Islet precursor cell (in vitro differentiated cells): ENCODE measurements around the gene HJURP.
A peak's percentile ranks its signal among the peaks of the same experiment; 100 is the strongest.

Experiments
- DNase-seq: peaks from one replicate; pipeline ENCODE4 v3.0.0-alpha.2; 2018

Gene HJURP

DNA sequence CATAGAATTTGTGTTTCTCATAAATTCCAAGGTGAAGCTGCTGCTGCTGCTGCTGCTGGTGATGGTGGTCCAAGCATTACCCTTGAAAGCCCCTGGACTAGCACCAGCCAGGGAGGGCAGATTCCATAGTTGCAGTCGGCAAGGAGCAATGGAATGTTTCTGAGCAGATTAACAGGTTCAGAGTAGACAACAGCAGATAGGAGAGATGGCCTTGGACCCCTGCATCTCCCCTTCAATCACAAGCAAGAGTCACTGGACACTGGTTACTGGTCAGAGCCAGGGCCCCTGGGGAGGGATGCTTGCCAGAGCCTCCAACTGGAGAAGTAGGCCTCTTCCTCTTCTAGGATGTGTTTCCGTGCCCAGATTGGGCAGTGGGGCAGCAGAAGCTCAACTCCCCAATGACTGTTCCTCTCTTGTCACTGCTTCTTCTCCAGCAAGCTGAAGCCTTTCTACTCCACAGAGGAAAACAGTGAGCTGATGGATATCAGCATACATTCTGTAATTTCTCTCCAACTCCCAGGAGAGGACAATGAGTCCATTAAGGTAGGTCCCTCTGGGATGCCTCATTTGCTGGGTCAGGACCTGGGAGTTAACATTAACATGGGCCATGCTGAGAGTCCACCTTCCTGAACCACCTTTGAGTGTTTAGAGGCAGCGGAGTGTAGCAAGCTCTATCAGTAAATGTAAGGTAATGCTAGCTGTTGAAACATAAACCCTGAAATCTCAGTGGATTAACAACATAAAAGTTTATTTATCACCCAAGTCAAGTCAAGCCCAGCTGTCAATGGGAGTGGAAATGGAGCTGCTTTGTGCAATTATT, 40.9 kb downstream of the HJURP start:
- peak; percentile 30 for DNase-seq

DNA sequence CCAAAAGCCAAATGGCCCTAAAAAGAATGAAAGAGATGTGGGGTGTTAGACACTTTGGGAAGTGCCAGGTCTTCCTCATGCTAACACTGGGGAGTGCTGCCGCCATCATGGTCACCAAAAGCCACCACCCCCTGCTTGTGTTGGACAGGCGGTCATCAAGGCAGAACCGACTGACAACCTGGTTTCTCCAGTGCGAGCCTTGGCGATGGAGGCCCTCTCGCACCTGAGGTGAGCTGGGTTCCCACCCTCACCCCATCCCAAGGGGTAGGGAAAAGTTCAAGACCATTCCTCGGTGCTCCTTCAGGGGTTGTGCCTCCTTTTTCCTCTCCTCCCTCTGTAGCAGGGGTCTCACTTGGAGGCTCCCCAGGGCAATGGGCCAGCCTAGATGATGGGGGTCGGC, 42.6 kb downstream of the HJURP start:
- DNase-seq: peak; percentile 15

DNA sequence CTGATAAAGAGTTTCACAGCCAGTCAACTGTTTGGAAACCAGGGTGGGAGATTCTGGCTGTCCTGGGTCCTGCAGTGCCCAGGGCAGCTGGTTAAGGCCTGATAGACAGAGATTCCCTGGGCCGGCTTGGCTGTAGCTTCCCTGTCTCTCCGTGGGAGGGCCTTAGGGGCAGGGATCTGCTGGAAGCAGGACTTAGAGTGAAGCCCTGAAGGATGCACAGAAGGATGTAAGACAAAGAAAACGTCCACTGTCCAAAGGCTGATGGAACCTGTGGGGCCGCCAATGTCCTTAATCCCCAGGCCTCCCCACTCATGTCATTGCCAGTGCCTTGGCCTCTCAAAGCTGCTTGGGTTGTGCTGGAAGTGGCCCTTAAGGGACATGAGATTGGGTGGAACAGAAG, 43.2 kb downstream of the HJURP start:
- peak; percentile 39 for DNase-seq

DNA sequence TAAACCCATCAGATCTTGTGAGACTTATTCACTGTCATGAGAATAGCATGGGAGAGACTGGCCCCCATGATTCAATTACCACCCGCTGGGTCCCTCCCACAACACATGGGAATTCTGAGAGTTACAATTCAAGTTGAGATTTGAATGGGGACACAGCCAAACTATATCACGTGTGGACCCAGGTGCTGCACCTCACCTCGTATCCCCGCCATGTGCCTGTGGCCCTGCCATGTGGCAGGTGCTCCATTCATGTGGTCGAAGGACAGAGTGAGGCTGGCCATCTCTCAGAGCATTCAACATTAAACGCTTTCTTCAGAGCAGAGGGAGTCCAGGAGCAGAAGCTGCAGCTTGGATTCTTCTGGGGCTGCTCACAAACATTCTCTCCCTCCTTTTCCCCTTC, 44.0 kb downstream of the HJURP start:
- DNase-seq: peak; percentile 12

DNA sequence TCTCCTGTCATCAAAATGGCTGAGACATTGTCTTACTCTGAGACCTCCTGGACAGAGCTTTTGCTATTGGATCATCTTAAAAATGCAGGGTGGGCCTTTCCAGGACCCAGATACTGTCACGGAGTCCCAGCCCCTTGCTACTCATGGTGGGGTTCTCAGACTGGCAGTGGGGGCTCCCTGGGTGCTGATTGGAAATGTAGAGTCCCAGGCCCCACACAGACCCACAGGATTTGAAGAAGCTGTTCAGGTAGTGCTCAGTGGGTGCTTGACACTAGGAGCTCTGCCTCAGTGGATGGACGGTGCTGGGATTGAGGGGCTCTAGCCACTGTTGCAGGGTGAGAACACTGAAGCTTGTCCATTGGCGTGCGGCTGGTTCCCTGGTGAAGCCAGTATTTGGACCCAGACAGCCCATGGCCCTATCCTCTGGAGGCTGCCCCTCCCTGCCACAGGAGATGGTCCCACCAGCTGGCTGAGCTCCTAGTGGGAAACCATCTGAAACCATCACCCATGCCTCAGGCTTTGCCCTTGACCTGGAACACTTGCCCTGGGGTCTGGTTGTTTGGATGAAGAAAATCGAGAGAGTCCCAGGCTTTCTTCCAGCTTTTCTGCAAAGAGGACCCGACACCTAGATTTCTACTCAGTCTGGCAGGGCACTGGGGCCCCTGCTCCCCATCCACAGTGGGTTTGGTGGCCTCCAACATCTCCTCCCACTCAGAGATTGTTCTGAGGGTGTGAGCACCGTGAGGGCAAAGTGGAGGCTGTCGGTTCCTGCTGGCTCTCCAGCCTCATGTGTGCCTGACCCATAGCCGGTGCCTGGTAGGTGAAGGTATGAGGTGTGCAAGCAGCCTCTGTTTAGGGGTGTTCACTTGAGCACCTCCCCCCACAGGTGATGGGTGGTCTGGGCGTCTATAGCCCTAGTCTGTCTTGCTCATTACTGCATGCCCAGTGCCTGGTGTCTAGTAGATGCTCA, 46.1 kb downstream of the HJURP start:
- peak; percentile 26 for DNase-seq

DNA sequence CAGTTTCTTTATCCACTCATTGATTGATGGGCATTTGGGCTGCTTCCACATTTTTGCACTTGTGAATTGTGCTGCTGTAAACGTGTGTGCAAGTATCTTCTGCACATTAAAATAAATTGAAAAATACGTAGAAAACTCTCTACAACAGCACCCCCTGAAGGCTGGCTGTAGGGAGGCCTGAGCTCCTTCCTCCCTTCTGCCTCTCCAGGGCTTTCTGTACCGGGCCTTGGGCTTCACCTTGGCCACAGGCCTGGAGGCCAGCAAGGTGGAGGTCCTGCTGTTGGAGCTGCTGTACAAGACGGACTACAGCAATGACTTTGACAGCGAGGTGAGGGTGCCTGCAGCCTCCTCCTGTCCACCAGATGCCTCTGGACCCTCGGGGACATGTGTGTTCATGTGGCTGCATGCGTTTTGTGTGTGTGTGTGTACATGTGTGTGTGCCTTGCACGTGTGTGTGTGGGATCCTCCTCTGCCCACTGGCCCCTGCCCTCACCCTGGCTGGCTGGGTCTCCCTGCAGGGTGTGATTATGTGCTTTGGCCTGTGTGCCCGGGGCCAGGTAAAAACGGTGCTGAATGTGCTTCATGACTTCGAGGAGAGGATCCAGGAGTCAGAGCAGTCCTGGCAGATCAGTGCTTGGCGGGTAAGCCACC, 47.0 kb downstream of the HJURP start:
- peak; percentile 47 for DNase-seq

DNA sequence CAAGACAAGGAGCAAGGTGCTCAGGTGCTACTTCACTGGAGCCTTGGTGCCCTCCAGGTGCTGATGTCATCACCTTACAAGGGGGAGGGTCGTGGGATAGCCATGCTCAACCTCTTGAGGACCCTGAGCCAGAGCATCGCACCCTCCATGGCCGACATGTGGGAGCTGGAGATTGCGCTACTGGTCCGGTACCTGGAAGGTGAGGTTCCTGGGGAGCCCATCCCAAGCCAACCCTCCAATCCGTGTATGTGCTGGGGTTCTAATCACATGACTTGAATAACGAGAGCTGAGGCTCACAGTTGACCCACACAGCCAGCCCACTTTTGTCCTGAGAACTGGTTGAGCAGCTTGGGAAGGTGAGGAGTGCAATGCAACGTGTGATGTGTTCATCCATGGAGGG, 50.3 kb downstream of the HJURP start:
- no peak for DNase-seq

DNA sequence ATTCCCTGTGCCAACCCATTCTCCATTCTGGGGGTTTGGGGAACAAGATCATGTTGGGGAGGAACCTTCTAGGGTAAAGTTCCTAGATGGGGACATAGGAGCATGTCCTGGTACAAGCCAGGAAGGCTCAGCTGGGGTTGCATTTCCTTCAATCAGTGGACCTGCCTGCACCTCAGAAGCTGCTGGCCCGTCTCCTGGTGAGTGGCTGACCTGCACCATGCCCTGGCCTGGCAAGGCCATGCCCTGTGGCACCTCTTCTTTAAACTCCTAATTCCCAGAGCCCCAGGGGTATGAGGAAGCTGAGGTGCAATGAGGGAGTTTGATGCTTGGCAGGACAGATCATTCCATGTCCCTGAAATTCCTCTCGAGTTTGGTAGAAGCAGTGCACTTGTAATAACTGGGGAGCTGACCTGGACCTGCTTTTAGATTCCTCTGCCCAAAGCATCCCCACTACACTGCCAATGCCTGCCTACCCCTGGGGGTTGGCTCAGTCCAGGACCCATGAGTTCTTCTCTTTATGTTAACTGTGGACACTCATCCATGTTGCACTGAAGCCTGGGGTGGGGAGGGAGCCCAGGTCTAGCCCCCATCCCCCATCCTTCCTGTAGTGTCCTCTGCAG, 50.9 kb downstream of the HJURP start:
- DNase-seq: no peak

DNA sequence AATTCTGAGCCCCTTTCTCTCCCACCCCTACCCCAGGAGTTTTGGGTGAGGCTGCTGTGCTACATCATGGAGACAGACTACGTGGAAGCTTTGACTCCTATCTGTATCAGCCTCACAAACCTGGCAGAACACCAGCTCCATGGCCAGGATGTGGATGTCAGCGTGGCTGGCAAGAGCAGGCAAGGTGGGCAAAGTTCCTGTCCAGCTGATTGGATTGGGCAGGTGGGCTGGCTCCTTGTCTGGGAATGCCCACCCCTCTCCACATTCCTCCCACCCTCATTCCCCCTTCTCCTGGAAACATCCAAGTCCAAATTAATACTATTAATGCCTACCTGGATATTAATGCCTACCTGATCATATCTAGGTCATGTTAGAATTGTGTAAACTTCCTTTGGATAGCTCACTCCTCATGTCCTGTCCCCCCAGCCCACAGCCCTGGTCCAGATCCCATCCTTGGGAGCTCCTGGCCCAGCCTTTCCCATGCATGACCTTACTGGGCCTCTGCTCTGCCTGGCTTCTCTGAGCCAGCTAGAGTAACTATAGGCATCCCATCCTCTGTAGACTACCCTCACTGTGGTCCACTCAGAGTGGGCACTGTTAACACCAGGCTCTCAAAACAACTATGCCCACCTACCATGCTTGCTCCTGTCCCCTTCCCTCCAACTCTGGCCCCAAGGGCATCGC, 52.1 kb downstream of the HJURP start:
- DNase-seq: peak; percentile 38

DNA sequence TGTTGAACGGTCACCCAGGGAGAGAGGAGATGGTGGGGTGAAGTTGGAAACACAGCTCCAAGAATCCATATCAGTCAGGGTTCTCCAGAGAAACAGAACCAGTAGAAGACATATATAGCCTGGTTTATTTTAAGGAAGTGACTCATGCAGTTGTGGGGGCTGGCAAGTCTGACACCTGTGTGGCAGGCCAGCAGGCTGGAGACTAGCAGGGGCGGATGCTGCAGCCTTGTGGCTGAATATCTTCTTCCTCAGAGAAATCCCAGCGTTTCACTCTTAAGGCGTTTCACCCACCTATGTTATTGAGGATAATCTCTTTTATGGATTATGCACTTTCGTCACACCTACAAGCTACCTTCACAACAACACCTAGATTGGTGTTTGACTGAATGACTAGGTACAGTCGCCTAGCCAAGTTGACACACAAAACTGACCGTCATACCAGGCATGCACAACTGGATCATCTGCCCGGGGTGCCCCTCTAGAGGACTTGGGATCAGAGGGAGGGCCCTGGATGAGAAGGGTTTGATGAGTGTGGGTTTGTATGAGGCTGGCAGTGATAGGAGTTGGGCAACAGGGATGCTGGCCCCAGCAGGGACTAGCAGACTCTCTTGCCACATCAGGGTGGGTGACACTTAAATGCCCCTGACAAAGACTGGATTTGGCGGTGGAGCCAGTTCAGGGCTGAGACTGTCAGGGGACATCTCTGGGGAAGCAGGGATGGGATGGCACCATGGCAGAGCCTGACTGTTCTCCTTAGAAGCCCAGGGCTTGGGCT, 52.8 kb downstream of the HJURP start:
- DNase-seq: peak; percentile 44

DNA sequence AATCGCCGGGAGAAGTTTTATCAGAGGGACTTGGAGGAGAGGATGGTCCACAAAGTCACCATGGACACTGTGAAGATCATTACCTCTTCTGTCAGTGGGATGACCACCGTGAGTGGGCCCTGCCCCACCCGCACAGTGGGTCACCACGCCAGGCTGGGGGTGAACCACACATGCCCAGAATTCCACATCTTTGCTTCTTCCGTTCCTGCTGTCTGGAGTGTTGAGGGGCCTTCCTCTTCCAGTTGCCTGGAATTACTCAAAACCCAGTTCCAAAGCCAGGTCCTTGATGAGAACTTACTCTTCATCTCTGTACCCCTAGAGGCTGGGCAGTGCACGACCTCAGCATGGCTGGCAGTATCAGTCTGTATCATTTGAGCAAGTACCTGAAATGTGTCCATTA, 54.1 kb downstream of the HJURP start:
- DNase-seq: no peak

DNA sequence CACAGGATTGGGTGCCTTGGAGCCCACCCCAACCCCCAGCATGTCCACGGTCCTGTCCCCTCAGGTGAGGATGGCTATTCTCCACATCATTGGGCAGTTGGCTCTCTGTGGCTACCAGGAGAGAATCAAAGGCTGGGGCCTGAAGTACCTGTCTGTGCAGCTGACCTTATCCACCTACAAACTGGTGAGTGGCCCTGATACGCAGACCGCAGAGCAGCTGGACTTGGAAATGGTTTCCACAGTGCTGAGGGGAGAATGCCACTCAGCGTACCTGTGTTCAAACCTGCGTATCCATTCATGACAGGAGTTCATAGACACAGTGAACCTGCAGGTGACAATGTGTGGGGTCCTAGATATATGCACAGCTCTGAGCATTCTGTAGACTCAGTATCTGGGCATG, 54.6 kb downstream of the HJURP start:
- DNase-seq: peak; percentile 40

DNA sequence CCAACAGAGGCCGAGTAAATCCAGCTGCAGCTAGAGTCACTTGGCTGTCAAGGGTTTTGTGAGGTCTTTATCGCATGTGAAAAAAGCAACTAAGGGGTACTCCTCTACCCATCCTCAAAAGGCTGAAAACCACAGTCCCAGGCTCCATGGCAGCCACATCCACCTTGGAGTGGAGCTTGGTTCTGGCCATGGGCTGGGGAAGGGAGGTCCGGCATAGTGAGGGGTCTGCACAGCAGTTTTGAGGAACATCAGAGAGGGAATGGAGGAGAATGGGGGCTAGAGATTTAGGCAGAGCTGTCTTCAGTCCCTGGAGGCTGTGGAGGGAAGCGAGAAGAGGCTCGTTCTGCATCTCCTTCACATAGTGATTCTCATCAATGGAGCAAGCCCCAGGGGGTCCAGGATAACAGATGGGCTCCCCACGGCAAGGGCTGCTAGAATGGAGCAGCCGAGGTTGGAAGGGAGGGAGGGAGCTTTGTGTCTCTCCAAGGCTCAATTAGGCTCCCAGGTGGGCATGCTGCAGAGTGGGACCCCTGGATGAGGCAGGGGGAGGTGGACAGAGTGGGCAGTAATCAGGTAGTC, 55.2 kb downstream of the HJURP start:
- DNase-seq: no peak

DNA sequence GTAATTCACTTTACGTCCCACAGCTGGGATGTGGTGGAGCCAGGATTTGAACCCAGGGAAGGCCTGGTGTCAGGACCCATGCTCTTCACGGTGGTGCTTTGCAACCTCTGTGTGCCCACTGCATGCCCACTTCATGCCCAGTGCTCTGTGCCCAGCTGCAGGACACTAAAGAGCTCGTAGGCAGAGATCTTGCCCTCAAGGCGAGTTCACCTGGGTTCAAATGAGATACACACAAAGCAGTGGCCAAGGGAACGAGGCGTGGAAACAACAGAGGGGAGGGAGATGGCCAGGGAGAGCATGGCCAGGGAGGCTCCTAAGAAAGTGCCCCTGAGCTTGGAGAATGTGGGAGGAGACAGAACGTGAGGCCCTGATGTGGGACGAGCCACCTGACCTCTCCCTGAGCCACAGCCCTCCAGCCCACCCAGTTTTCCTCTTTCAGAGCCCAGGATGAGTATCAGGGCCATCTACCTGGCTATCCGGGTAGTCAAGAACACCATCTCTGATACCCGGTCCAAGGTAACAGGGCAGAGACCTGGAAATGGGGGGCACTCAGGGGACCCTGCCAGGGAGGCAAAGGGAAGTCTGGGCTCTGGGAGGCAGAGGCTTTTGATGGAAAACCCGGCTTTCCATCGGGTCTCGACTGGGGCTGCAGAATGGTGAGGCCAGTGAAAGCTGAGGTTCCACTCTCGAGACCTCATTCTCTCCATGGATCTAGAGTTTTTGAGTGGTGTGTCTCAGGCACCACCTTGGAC, 55.8 kb downstream of the HJURP start:
- DNase-seq: peak; percentile 40

DNA sequence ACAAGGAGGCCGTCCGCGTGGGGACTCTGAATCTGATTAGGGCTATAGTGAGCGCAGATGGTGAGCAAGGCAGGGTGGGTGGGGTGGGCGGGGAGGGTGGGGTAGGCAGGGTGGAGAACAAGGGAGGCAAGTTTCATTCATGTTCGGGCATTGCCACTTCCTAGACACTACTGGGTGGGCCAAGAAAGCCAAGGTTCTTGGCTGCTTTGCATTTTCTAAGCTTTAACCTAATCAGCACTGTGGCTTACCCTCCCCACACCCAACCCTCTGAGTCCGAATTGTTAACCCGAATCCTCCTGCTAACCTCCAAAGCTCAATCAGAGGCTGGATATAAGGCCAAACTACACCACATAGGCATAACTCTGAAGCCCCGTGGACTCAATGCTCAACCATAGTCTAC, 58.1 kb downstream of the HJURP start:
- no peak for DNase-seq

DNA sequence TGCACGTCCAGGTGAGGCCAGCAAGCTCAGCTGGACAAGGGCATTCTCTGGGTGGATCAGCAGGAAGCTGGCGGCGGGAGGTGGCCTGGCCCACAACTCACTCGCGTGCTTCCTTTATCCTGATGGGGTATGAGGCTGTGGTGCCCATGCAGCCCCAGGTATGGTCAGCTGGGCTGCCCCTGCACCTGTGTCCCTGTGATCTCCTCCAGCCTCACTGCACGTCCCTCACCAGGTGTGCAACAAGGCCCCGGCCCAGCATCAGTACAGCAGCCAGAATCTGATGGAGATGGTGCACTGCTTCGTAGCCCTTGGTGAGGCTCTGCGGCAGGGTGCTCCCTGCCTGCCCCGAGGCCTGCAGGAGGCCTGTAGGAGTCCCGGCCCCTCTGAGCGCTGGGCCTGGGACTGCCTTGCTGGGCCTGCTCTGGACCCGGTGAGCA, 58.6 kb downstream of the HJURP start:
- peak; percentile 45 for DNase-seq

DNA sequence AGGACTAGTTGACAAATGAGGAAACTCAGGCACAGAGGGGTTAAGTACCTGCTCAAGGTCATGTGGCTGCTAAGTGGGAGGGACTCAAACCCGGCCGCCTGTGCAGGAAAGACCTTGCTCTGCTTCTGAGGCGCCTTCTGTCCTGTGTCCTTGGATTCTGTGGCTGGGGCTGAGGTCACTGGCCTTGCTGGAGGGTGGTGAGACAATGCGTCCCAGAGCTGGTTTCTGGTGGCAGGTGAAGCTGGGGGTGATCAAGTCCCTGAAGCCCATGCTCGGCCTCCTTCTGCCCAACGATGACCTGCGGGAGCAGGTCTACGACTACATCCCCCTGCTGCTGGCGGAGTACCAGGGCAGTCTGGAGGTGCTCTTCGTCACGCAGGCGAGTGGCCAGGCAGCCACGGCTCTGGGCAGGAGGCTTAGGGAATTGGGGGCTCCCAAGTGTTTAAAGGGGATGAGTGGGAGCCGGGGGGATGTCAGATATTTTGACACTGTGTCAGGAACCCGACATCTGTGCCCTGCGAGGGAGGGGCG, 60.1 kb downstream of the HJURP start:
- peak; percentile 35 for DNase-seq

DNA sequence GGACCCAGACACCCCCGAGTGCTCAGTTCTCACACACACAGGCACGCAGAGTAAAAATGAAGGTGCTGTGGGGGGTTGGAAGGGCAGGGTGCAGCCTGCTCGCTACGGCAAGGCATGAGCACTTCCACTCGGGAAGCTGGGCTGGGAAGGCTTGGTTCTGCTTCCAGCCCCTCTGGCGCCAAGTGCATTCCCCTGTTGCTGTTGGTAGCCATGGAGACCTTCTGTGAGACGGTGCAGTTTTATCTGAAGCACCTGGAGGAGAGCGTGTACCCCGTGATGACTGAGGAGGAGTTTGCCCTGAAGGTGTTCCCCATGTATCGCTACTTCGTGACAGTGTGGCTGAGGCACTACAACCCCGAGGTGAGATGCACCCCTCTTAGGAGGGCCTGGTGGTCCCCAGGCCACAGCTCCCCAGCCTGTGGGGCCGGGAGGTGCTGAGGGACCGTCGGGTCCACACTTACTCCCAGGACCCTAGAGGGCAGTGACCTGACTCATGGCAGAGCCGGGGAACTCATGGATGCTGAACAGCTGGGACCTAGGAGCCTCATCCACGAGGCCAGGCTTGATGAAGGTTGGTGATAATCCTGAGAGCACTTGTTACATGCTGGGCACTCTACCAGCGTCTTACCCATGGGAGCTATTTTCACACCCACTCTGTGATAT, 60.7 kb downstream of the HJURP start:
- peak; percentile 29 for DNase-seq

DNA sequence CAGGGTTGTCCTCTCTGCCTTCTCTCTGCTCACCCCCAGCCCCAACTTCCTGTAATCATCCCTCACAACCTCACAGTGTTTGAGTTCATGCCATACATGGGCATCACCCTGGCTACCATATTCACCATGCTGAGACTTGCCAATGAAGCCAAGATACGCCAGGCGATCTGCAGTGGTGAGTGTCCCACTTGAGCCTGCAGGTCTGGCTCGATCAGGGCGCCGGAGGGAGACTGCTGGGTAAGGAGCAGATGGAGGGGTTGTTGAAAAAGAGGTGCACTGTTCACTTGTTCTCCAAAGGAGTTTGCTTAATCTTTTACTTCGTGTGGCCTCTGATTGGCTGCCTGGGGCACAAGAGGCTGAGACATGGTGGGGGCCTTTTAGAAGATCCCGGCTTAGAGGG, 61.6 kb downstream of the HJURP start:
- peak; percentile 34 for DNase-seq
